Renal pelvis (tissue), 4 donors: Measurements from ENCODE around the gene MOK. TPM values are rescaled to one million over a fixed set of nuclear protein-coding genes. Genes with fewer than 3 reads are reported as not detected.

Experiments used
- DNase-seq: peaks from one replicate; pipeline ENCODE4 v3.0.0-alpha.2; 2013
- polyA plus RNA-seq, 3 donors: library from polyadenylated mRNA; unstranded; fragments of 120-200 nt; gene quantifications; one replicate each; pipeline ENCODE4 v1.2.1, GENCODE V29; 2013; ENCODE audit not compliant: insufficient read length in 3 of 3

The MOK gene
- polyA plus RNA-seq, 3 donors, result 27.8 to 42.0 (median 36.1) TPM

GRCh38 chr14:102181187-102181586 is 123.8 kb downstream of the MOK start:
- DNase-seq, result no peak

GRCh38 chr14:102180248-102180998 is 124.5 kb downstream of the MOK start:
- DNase-seq, result no peak

Other genes starting within 250 kb of the MOK start
- gene HSP90AA1, start 218.1 kb downstream of the MOK start, polyA plus RNA-seq, result 100 to 1,000 TPM; 572 to 781 (median 778) TPM
- gene WDR20, start 165.3 kb downstream of the MOK start, polyA plus RNA-seq, result 10 to 100 TPM; 27.8 to 35.1 (median 33.4) TPM
- 10 to 100 TPM; 13.7 to 22.3 (median 21.3) TPM for gene ZNF839, start 14.6 kb upstream of the MOK start, polyA plus RNA-seq
- 10 to 100 TPM; 34.1 to 36.0 (median 34.6) TPM for gene CINP, start 57.7 kb upstream of the MOK start, polyA plus RNA-seq
- gene TECPR2, start 57.8 kb upstream of the MOK start, polyA plus RNA-seq, result 10 to 100 TPM; 18.4 to 20.9 (median 18.5) TPM
- 1 to 10 TPM; 5.5 to 7.5 (median 7.2) TPM for gene ANKRD9, start 204.6 kb upstream of the MOK start, polyA plus RNA-seq